Activated gamma-delta T cell (primary cell): ENCODE data around the gene SPDYE4.
"Not testable (repeated sequence)": the region's sequence is repeated elsewhere in the genome, so short reads cannot be mapped to it uniquely, and the experiment has no call there.

Experiments
- DNase-seq: peaks from one replicate; lab custom pipeline; 2025; lab: John Stamatoyannopoulos, UW
- total RNA-seq, 2 donors: gene quantifications; one replicate each; lab custom pipeline; 2026; lab: John Stamatoyannopoulos, UW

Gene SPDYE4, protein sequence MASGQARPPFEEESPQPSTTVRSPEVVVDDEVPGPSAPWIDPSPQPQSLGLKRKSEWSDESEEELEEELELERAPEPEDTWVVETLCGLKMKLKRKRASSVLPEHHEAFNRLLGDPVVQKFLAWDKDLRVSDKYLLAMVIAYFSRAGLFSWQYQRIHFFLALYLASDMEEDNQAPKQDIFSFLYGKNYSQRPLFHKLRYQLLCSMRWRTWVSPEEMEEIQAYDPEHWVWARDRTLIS
- 0.04 to 0.05 reads per million in 2 donors for total RNA-seq

DNA sequence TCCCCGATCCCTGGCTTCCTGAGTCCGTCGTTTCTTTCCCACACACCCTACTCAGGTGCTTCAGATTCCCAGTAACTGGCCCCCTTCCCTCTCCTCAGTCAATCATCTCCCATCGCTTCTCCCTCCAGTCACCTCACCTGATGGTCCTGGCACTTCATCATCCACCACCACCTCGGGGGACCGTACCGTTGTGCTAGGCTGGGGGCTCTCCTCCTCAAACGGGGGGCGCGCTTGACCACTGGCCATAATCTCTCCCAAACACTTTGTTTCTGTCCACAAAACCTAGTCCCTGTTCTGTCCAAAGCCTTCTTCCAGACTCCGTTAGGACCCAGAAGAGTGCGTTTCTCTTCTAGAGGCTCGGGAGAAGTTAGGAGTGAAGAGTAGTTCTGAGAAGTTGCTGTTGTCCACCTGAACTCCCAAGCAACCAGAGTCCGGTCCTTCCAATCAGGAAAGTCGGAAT, at the start of gene SPDYE4:
TSS of gene SPDYE4 (minus strand) at position 410 of the 460 bp plus-strand sequence. CDS start at position 246, 164 bp downstream.
- DNase-seq, result no peak

DNA sequence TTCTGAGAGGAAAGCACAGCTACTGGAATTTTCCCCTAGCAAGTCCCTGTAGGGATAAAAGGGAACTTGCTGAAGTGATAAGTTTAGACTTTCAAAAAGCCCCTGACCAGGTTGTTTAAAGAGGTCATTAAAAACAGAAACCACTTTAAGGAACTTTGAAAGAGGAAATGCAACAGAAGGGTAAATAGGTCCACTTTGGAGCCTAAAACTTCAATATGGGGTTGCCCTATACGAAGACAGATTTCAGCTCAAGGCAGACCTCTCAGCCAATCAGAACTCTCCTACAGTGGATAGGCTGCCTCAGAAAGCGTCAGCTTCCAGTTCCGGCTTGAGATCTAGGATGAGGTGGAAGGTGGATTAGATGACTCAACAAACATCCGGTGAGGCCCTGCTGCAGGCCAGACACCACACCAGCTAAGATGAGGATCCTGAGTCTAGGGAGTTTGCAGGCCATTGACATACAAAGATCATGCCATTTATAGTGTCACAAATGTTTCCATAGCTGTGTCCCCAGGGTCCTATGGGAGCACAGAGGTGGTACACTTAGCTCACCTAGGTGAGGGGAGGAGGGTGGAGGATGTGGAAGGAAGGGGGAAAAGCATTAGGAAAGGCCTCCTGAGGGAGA, 48.7 kb upstream of the SPDYE4 start:
- DNase-seq, result no peak

DNA sequence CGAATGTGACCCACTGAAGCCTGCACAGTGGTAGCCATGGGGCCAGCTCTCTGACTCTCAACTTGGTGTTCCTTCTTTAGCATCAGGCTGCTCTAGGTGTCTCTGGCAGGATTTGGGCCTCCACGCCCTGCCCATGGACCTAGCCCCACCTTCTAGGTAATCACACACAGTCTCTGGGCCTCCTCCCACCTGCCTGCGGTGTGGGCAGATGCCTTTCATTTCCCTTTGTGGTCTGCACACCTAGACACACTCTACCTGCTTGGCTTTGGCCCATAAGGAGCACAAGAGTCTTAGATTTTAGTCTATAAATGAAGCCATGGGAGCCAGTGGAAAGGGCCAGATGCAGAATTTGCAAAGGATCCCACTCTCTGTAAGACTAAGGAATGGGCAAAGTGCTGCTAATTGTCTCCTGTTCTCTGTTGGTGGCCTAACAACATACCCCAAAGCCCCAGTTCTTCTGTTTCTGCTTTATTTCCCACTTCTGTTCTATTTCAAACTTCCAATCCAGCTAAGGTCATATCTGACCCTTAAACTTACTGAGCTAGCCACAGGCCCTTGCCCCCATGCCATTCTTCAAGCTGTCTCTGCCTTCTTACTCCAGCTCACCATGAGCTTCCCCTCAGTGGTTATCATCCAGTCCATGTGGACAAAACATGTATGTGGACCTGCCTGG, 48.0 kb upstream of the SPDYE4 start:
- DNase-seq, result no peak

DNA sequence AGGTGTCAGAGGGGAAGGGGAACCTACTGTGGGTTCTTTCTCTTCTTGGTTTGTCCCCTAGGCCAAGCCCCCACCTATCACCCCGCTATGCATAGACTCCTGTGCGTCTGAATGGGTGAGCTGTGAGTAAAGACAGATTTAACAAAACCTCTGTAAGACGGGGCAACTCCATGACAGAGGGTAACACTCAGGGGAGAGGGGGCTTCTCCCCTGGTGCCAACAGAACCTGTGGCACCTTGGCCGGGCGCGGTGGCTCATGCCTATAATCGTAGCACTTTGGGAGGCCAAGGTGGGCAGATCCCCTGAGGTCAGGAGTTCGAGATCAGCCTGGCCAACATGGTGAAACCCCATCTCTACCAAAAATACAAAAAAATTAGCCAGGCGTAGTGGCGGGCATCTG, 47.0 kb upstream of the SPDYE4 start:
- not testable (repeated sequence) for DNase-seq

DNA sequence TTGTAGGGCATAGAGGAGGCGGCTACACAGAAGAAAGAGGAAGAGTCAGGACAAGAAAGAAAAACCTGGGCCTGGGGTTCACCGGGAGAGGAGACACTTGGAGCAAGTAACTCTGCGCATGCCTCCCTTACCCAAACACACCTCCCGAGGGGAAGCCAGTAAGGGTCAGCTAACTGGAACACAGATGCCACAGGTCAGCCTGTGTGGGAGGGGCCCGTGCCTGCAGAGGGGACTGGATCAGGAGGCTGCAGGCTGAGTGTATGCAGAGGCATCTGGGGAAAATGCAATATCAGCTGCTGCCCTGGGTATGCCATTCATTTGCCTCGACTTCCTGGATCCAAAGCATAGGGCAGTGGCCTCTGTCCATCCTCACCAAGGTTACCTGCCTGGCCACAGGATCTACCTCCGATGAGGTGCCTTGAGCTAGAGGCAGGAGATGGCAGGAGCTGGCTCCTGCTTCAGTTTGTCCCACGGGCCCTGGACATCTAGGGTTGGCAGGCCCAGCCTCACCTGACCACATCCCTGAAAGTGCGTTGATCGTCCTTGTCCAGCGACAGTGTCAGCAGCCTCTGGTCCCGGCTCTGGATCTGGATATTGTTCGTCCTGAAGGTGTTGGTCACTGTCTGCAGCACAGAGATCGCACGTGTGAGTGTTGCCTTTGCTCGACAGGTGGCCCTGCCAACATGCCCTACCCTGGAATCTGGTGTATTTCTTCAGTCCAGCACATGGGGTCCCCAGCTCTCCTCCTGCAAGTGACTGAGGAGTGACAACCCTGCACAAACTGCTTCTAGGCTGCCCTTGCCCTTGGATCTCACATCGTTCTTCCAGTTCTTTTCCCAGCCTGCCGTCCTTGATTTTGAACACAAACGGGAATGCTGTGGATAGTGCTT, 45.4 kb upstream of the SPDYE4 start:
- DNase-seq, result no peak

DNA sequence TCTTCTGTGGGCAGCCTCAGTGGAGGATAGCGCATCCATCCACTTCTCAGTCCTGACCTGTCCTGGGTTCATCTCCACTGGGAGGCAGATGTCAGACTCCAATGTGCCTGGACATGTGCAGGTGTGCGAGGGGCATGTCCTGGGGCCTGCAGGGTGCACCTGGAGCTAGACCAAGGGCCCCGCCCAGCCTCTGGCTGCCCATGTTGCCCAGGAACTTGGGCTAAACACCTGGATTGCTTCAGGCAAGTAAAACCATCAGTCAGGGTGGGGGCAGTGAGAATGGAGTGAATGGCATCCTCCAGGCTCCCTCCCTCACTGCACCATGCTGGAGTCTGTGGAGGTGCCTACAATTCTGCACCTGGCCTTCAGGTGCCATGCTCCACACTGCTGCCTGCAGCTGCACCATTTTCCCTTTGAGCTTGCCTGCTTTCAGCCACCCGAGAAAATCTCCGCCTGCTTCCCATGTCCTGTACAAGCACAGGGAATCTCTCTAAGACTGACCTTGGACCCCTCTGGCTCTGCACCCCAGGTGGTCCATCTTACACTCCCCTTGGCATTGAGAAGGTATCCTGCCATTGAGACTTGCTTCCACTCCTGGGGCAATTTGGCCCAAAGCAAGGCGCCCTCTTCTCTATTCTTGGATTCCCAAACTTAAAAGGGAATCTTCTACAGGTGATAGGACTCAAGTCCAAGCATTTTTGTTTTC, 42.9 kb upstream of the SPDYE4 start:
- no peak for DNase-seq

DNA sequence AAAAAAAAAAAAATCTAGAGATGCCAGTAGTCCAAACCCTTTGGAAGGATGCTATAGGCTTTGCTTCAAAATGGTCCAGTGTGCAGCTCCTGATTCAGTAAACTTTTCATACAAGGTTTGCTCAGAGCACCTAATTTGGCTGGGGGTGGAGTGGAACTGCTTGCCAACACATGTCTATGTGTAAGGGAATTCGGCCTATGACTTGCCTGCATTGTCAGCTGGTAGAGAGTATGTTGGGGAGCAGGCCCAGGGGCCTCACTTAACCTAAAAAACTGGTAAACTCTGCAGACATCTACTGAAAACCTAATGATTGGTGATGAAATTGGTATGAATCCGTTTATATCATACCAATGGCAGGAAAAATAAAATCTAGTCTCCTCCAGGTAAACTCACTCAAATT, 42.3 kb upstream of the SPDYE4 start:
- DNase-seq, result no peak

DNA sequence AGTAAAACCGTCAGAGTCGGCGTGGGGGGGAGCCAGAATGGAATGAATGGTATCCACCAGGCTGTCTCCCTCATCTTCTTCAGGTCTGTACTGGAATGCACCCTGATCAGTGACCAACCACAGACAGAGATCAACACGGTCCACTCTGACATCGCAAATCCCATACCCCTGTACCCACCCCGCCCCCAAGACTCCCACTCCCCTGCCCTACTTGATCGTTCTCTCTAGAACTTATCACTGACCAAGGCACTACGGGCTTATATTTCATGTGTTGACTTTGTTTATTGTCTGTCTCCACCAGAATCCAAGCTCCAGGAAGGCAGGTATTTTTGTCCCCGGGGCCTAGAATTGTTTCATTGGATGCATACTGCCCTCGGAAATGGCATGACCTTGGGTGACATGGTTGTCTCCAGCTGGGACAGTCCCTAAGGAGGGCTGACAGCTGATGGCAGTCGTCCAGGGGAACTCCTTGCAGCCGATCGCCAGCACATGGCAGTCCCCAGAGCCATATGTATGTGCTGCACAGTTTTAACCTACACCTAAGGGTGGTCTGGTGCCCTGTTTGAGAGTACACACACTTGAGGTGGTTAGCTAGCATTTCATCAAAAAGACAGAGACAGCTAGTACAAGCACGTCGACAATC, 41.3 kb upstream of the SPDYE4 start:
- no peak for DNase-seq

DNA sequence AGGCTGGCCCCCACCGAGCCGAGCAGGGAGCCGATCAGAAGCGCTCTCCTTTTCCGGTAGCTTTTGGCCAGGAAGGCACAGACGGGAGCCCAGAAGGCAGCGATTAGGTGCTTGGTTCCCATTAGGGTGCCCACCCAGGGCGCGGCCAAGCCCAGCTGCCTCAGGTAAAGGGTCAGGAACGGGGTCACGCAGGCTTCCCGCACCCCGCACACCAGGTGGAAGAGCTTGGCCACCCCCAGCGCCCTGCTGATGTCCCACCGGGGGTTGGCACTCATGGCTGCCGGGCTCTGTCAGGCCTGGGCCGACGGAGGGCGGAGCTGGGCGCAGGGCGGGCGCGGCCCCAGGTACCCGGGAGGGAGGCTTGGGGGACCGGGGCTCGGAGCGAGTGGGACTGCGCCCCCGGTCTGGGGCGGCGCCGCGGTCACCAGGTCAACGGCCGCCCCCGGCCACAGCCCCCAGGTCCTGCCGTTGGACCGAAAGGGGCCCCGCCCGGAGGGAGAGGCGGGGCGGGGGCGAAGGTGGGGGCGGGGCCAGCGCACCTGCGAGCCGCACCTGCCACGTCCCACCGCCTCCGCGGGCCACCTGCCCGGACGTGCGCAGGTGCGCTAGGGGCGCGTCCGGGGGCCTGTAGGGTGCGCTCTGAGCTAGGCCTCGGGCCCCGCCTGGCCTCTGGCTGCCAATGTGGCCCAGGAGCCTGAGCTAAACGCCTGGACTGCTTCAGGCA, 40.7 kb upstream of the SPDYE4 start, which contains the start of gene MFSD6L:
TSS of gene MFSD6L (minus strand) at position 520 of the 724 bp plus-strand sequence. CDS start at position 275, 245 bp downstream.
- no peak for DNase-seq

DNA sequence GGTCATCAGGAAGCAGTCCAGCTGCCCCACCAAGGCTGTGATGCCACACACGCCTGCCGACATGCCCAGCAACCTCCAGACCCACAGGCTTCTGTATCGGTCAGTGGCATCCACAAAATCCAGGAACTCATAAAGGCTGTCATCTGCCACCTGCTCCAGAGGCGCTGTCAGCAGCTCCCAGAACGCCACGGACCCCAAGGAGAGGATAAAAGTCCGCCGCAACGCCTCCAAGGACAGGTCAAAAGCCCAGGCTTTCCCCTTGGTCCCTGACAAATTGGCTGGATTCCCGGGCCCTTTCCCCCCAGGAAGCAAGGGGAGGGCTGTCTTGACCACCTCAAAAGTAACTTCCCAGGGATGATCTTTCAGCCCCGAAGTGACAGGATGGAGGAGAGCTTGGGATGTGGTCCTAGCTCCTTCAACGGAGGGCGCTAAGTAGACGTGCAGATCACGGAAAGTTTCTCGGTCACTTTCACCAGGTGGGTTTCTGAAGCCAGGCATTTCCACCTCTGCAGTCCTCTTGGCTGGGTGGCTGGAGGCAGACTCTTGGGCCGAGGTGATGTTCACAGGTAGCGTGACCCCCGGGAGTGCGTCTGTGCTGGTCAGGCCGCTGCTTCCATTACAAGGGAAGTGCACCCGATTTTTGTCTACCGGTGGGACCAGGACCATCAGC, 40.0 kb upstream of the SPDYE4 start:
- DNase-seq, result no peak

DNA sequence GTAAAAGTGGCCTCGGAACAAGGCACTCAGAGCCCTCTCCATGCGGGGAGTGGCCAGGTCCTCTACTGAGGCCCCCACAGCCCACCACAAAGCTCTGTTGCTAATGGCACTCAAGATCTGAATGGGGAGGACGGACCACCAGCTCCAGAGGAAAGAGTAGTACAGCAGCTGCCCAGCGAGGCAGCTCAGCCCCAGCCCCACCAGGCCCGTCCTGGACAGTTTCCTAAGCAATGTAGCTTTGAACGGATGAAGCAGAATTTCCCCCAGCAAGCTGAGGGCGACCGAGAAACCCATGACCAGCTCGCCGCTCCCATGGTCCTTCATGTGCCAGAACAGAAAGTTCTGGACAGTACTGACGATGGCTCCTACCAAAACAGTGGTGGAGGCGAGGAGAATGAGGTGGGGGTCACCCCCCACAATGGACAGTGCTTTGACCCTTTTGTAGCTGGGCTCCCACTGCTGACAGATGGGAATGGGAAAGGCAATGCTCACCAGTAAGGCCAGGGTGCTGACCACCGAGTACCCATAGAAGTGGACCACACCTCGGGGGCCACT, 39.4 kb upstream of the SPDYE4 start:
- DNase-seq, result no peak

DNA sequence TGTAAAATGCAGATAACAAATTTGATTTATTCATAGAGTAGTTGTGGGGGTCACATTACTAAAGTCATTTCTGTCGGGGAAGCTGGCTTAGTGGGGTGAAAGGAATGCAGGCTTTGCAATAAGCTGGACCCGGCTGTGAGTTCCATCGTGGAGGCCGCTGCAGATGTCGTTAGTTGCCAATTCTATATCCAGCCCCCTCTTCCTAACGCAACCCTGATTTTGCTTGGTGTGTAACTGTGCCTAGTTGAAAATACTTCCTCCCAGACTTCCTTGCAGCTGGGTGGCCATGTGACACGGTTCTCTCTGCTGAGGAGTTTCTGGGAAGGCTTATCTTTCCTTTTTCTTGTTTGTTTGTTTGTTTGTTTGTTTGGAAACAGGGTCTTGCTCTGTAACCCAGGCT, 36.3 kb upstream of the SPDYE4 start:
- DNase-seq, result no peak

DNA sequence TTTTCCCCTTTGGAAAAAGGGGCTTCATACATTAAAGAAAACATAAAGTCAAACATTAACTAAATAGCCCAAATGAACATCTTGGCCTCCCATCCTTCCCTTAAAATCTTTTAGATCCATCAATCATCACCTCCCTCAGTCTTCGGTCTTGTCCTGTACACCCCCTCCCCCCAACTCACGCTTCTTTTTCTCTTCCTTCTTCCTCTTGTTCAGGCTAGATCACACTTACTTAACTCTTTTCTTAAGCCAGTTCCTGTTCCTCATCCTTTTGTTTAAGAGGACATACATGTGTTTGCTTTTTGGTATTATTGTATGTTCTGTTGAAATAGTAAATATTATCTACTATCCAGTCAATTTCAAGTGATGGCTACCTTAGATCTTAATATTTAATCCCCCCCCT, 35.3 kb upstream of the SPDYE4 start:
- no peak for DNase-seq

DNA sequence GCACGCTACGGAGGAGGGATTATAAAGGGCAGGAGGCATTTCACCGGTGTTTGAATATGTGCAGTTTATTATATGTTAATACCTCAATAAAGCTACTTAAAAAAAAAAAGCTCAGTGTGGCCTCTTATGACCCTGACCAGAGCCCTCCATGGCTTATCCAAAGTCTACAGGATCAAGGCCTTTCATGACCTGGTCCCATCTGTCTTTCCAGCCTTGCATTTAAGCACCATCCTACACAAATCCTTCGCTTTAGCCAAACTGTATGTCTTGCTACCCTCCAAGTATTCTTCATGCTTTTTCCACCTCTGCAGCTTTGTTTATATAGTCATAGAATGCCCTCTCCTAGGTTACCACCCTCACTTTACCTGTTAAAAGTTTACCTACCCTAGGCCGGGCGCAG, 34.3 kb upstream of the SPDYE4 start:
- DNase-seq, result no peak

DNA sequence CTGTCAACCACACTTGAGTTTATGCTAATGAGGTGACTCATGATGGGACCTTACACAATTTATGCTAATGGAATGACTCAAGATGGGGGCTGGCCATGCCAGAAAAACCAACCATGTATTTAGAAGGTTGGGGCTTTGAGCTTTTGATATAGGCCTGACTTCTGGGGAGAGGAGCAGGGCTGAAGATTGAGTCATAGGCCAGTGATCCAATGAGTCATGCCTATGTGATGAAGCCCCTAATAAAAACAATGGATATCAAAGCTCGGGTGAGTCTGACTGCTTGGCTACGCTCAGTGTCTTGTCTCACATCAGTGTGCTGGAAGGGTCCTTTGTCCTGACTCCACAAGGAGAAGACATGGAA, 33.5 kb upstream of the SPDYE4 start:
- no peak for DNase-seq

DNA sequence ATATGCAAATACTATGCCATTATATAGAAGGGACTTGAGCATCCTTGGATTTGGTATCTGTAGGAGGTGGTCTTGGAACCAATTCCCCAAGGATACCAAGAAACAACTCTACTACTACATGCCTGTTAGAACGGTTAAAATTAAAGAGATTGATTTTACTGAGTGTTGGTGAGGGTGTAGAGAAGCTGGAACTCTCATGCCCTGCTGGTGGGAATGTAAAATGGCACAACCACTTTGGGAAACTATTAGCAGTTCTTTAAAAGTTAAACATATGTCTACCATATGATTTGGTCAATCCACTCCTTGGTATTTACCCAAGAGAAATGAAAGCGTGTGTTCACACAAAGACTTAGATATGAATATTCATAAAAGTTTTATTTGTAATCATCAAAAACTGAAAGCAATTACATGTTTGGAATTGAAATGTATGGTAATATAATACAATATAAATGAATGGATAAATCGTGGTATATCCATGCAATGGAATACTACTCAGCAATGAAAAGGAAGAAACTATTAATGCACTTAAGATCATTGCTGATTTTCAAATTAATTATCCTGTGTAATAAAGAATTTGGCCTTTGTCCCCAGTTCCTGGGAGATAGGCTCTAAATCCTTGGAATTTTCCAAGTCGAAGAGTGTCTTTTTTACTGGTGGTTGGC, 33.0 kb upstream of the SPDYE4 start:
- DNase-seq, result no peak

DNA sequence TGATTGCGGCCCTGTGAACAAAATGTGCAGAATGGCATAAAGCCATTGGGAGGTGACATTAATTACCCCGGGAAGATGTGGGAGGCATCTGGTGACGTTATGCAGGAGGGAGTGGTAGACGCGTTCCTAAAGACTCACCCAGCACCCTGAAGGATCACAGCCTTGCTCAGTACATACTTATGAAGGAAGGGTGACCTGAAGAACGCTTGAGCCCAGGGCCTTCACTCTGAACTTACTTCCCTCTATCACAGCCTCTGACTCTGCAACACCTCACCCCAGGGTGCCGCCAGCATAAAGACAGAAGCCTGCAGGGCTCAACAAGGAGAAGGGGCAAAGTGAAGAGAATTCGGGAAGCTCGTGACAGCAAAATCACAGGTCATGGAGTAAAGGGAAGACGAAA, 31.4 kb upstream of the SPDYE4 start:
- DNase-seq, result no peak

DNA sequence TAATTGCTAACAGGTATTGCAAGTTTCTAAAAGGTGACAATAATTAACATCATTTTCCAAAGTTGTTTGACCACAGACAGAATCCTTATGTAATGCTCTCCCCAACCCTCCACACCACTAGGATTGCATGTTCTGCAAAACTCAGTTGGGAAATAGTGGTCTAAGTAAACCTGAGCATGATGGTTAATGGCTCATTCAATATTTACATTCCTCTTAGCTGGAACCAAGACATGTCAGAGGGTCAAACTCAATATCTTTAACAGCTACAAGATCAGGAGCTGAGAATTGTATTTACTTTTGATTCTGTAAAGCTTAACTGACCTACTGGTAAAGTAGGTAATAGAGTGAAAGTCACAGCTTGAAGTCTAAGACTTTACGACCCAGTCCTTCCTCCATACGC, 30.7 kb upstream of the SPDYE4 start:
- no peak for DNase-seq
